ENCODE results near the gene C2.

DNA sequence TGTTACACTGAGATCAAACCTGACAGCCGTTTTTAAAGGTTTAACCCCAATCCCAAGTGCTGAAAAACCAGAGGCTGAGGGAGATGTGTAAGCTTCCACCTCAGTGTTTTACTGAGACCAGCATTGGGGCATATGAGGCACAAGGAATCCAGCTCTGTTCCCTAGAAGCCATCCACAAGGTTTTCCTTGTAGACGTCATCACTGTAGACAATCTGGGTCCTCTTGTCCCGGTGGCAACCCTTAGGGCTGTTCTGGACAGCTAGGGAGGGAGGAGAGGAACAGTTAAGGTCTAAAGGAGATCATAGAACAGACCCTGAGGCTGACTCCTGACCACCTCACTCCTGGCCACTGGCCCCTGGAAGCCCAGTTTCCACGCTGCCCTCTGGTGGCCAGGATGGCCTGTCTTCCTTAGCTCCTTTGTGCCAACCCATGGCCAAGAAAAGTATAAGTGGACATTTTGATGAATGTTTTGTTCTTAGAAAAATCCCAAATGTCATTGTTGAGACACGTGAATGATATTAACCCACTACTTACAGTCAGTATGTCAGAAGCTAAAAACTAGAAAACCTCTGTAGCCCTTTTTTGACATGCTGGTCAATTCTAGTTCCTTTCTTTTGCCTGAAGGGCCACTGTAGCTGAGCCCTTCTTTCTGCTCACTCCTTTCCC is 24.8 kb downstream of the C2 start:
- TF ChIP-seq POLR2A (IDR thresholded peaks at IDR 0.05), result no peak
- TF ChIP-seq, protein P1, sequence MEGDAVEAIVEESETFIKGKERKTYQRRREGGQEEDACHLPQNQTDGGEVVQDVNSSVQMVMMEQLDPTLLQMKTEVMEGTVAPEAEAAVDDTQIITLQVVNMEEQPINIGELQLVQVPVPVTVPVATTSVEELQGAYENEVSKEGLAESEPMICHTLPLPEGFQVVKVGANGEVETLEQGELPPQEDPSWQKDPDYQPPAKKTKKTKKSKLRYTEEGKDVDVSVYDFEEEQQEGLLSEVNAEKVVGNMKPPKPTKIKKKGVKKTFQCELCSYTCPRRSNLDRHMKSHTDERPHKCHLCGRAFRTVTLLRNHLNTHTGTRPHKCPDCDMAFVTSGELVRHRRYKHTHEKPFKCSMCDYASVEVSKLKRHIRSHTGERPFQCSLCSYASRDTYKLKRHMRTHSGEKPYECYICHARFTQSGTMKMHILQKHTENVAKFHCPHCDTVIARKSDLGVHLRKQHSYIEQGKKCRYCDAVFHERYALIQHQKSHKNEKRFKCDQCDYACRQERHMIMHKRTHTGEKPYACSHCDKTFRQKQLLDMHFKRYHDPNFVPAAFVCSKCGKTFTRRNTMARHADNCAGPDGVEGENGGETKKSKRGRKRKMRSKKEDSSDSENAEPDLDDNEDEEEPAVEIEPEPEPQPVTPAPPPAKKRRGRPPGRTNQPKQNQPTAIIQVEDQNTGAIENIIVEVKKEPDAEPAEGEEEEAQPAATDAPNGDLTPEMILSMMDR (IDR thresholded peaks at IDR 0.05), result peak; percentile 31 to 55 (median 40)
- no peak for TF ChIP-seq POLR2AphosphoS5 (IDR thresholded peaks at IDR 0.05; ENCODE audit: insufficient read depth in 1 of 2, low read depth in 1 of 2)

Data from vagina (tissue), 2 donors.